SK-N-SH treated with all-trans-retinoic acid at 6 μM for 48 hours (cell line): ENCODE results near the gene ANKDD1B.
A peak's percentile ranks its signal among the peaks of the same experiment; 100 is the strongest.

Experiments
- ATAC-seq: fragments of 200-7000 bp; cut with Tn5 transposase; 3 replicates; pipeline ENCODE4 v1.9.1; 2020; ENCODE audit warnings: mild to moderate bottlenecking, moderate library complexity
- ARNTL ChIP-seq: fragments of 450-650 bp; formaldehyde crosslinking; IDR thresholded peaks from 2 replicates; pipeline ENCODE4 v1.5.0; 2020; ENCODE audit warnings: low read depth, mild to moderate bottlenecking, moderate library complexity, borderline replicate concordance
- BACH2 ChIP-seq: fragments of 250-450 bp; sonication (Bioruptor Pico); IDR thresholded peaks from 2 replicates; pipeline ENCODE4 v1.9.0; 2021; ENCODE audit warnings: mild to moderate bottlenecking, borderline replicate concordance
- CSRNP3 ChIP-seq: fragments of 250-450 bp; sonication (Bioruptor Pico); IDR thresholded peaks from 2 replicates; pipeline ENCODE4 v1.5.1; 2021; ENCODE audit warnings: mild to moderate bottlenecking, moderate library complexity
- ESRRG ChIP-seq: fragments of 250-450 bp; sonication (Bioruptor Pico); IDR thresholded peaks from 2 replicates; pipeline ENCODE4 v1.6.1; 2021; ENCODE audit warnings: mild to moderate bottlenecking
- GLIS3 ChIP-seq: fragments of 250-450 bp; sonication (Bioruptor Pico); IDR thresholded peaks from 2 replicates; pipeline ENCODE4 v1.5.0; 2020; ENCODE audit warnings: mild to moderate bottlenecking, moderate library complexity
- OSR1 ChIP-seq: fragments of 250-450 bp; sonication (Bioruptor Pico); IDR thresholded peaks from 2 replicates; pipeline ENCODE4 v1.8.0; 2022; ENCODE audit warnings: moderate library complexity, mild to moderate bottlenecking, inconsistent platforms
- PATZ1 ChIP-seq: fragments of 250-450 bp; sonication (Bioruptor Pico); IDR thresholded peaks from 2 replicates; pipeline ENCODE4 v1.8.0; 2020; ENCODE audit warnings: mild to moderate bottlenecking, moderate library complexity, borderline replicate concordance
- POU6F1 ChIP-seq: fragments of 250-450 bp; sonication (Bioruptor Pico); IDR thresholded peaks from 2 replicates; pipeline ENCODE4 v1.8.0; 2021; ENCODE audit warnings: low read depth, mild to moderate bottlenecking, moderate library complexity, borderline replicate concordance
- PPARA ChIP-seq: fragments of 250-450 bp; sonication (Bioruptor Pico); IDR thresholded peaks from 2 replicates; pipeline ENCODE4 v1.5.0; 2020; ENCODE audit warnings: mild to moderate bottlenecking, borderline replicate concordance
- RARB ChIP-seq: fragments of 250-450 bp; sonication (Bioruptor Pico); IDR thresholded peaks from 2 replicates; pipeline ENCODE4 v1.8.0; 2021; ENCODE audit warnings: mild to moderate bottlenecking, moderate library complexity
- SNAI2 ChIP-seq: fragments of 250-450 bp; sonication (Bioruptor Pico); IDR thresholded peaks from 2 replicates; pipeline ENCODE4 v1.5.0; 2020; ENCODE audit warnings: mild to moderate bottlenecking, moderate library complexity
- TCF4 ChIP-seq: fragments of 250-450 bp; sonication (Bioruptor Pico); IDR thresholded peaks from 2 replicates; pipeline ENCODE4 v1.8.0; 2021; ENCODE audit warnings: mild to moderate bottlenecking, moderate library complexity, borderline replicate concordance
- TOX ChIP-seq: fragments of 250-450 bp; sonication (Bioruptor Pico); IDR thresholded peaks from 2 replicates; pipeline ENCODE4 v1.8.0; 2021; ENCODE audit warnings: mild to moderate bottlenecking, moderate library complexity, borderline replicate concordance
- ZFP3 ChIP-seq: fragments of 250-450 bp; sonication (Bioruptor Pico); IDR thresholded peaks from 2 replicates; pipeline ENCODE4 v1.5.0; 2020; ENCODE audit warnings: mild to moderate bottlenecking, moderate library complexity
- ZFP30 ChIP-seq: fragments of 450-650 bp; formaldehyde crosslinking; IDR thresholded peaks from 2 replicates; pipeline ENCODE4 v1.5.0; 2022; ENCODE audit warnings: mild to moderate bottlenecking, moderate library complexity
- ZNF565 ChIP-seq: fragments of 450-650 bp; formaldehyde crosslinking; conservative IDR thresholded peaks from 2 replicates; pipeline ENCODE4 v1.5.0; 2020; ENCODE audit warnings: low read depth, mild to moderate bottlenecking, moderate library complexity
- ZNF70 ChIP-seq: fragments of 450-650 bp; formaldehyde crosslinking; IDR thresholded peaks from 2 replicates; pipeline ENCODE4 v1.5.0; 2020; ENCODE audit warnings: mild to moderate bottlenecking, moderate library complexity
- ZNF8 ChIP-seq: fragments of 450-650 bp; formaldehyde crosslinking; IDR thresholded peaks from 2 replicates; pipeline ENCODE4 v1.5.0; 2020; ENCODE audit warnings: mild to moderate bottlenecking, moderate library complexity
- TF ChIP-seq, protein P1 (sequence below): fragments of 250-450 bp; sonication (Bioruptor Pico); IDR thresholded peaks from 2 replicates; pipeline ENCODE4 v1.5.0; 2020; ENCODE audit warnings: mild to moderate bottlenecking, moderate library complexity

ANKDD1B gene

GRCh38 chr5:75667586-75667985, 56.3 kb downstream of the ANKDD1B start:
- ATAC-seq = 0 out of 3 replicates have a peak, but pooled peaks have one; percentile 31
- TF ChIP-seq TOX = no peak
- TF ChIP-seq SNAI2 (CRISPR knock-in tag) = no peak
- no peak for TF ChIP-seq PPARA (CRISPR knock-in tag)
- no peak for TF ChIP-seq ZNF8 (CRISPR knock-in tag)
- TF ChIP-seq BACH2 (CRISPR knock-in tag) = no peak
- no peak for TF ChIP-seq RARB (CRISPR knock-in tag)
- no peak for TF ChIP-seq GLIS3 (CRISPR knock-in tag)
- TF ChIP-seq, protein P1, sequence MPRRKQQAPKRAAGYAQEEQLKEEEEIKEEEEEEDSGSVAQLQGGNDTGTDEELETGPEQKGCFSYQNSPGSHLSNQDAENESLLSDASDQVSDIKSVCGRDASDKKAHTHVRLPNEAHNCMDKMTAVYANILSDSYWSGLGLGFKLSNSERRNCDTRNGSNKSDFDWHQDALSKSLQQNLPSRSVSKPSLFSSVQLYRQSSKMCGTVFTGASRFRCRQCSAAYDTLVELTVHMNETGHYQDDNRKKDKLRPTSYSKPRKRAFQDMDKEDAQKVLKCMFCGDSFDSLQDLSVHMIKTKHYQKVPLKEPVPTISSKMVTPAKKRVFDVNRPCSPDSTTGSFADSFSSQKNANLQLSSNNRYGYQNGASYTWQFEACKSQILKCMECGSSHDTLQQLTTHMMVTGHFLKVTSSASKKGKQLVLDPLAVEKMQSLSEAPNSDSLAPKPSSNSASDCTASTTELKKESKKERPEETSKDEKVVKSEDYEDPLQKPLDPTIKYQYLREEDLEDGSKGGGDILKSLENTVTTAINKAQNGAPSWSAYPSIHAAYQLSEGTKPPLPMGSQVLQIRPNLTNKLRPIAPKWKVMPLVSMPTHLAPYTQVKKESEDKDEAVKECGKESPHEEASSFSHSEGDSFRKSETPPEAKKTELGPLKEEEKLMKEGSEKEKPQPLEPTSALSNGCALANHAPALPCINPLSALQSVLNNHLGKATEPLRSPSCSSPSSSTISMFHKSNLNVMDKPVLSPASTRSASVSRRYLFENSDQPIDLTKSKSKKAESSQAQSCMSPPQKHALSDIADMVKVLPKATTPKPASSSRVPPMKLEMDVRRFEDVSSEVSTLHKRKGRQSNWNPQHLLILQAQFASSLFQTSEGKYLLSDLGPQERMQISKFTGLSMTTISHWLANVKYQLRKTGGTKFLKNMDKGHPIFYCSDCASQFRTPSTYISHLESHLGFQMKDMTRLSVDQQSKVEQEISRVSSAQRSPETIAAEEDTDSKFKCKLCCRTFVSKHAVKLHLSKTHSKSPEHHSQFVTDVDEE = no peak
- TF ChIP-seq ZFP30 = no peak
- no peak for TF ChIP-seq CSRNP3 (CRISPR knock-in tag)
- TF ChIP-seq POU6F1 (CRISPR knock-in tag) = no peak
- TF ChIP-seq ZNF70 (CRISPR knock-in tag) = no peak
- TF ChIP-seq ESRRG = no peak
- TF ChIP-seq, all 23 proteins: peak for 0

DNA sequence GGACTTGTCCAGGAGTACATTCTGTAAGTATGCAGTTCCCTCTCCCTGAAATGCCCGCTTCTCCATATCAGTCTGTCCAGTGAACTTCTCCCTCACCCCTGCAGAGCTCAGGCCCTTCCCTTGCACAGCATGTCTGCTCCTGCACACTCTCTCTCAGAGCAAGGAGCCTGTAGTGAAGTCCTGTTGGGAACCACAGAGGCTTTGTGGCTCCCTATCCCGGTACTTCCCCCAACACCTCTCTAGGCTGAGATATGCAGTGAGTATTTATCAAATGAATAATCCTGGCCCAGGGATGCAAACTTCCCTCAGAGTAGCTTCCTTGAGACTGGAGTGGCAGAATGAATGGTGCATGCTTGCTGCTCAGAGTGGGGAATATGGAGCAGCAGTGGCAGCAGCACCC, 57.2 kb downstream of the ANKDD1B start:
- ATAC-seq = peak; percentile 23; the same call in 2 of the 3 replicates
- no peak for TF ChIP-seq POU6F1 (CRISPR knock-in tag)
- no peak for TF ChIP-seq ZNF70 (CRISPR knock-in tag)
- TF ChIP-seq BACH2 (CRISPR knock-in tag) = no peak
- no peak for TF ChIP-seq ZFP30
- no peak for TF ChIP-seq RARB (CRISPR knock-in tag)
- no peak for TF ChIP-seq CSRNP3 (CRISPR knock-in tag)
- TF ChIP-seq SNAI2 (CRISPR knock-in tag) = no peak
- no peak for TF ChIP-seq PPARA (CRISPR knock-in tag)
- no peak for TF ChIP-seq OSR1 (CRISPR knock-in tag)
- TF ChIP-seq ZNF565 (CRISPR knock-in tag) = no peak
- TF ChIP-seq GLIS3 (CRISPR knock-in tag) = no peak
- TF ChIP-seq ZNF8 (CRISPR knock-in tag) = no peak
- TF ChIP-seq, protein P1 = no peak
- no peak for TF ChIP-seq ZFP3
- no peak for TF ChIP-seq TCF4 (CRISPR knock-in tag)
- TF ChIP-seq ARNTL (CRISPR knock-in tag) = no peak
- TF ChIP-seq PATZ1 = no peak
- no peak for TF ChIP-seq ESRRG
- TF ChIP-seq, all 23 proteins: peak for 0
